ENCODE data around the gene PTH1R.

- TF ChIP-seq CEBPB (IDR thresholded peaks at IDR 0.05) (no peak), MAX (IDR thresholded peaks at IDR 0.05) (no peak), EP300 (IDR thresholded peaks at IDR 0.05; ENCODE audit: borderline replicate concordance) (no peak), REST (IDR thresholded peaks at IDR 0.05; ENCODE audit: low read depth) (no peak), NFIC (IDR thresholded peaks at IDR 0.05) (no peak)
These were observed 55.1 kb downstream of the PTH1R start for GRCh38 chr3:46932455-46933225.

Data from Ishikawa (cell line).